ENCODE measurements around the gene ANO8.

GRCh38 chr19:17318966-17319365 lies 15.7 kb downstream of the ANO8 start:
- TF ChIP-seq POLR2AphosphoS5 (IDR thresholded peaks at IDR 0.05) (no peak), POLR2A (IDR thresholded peaks at IDR 0.05) (no peak), EP300 (IDR thresholded peaks at IDR 0.05) (no peak), CTCF (IDR thresholded peaks at IDR 0.05) (no peak)

Measured in stomach (tissue), 4 donors.